B cell (primary cell): ENCODE results near the gene IGSF9B.

Experiments
- EZH2 ChIP-seq: IDR thresholded peaks from 2 replicates; pipeline ENCODE4 v1.6.1; 2012; ENCODE audit warnings: borderline replicate concordance, low read depth, mild to moderate bottlenecking, moderate library complexity, low read length; ENCODE audit not compliant: insufficient read depth, poor library complexity, severe bottlenecking
- TF ChIP-seq, protein P1 (sequence below): fragments of 200-600 bp; IDR thresholded peaks from one replicate; pipeline ENCODE4 v1.8.0; 2022; ENCODE audit warnings: antibody characterized with exemption, mild to moderate bottlenecking

DNA sequence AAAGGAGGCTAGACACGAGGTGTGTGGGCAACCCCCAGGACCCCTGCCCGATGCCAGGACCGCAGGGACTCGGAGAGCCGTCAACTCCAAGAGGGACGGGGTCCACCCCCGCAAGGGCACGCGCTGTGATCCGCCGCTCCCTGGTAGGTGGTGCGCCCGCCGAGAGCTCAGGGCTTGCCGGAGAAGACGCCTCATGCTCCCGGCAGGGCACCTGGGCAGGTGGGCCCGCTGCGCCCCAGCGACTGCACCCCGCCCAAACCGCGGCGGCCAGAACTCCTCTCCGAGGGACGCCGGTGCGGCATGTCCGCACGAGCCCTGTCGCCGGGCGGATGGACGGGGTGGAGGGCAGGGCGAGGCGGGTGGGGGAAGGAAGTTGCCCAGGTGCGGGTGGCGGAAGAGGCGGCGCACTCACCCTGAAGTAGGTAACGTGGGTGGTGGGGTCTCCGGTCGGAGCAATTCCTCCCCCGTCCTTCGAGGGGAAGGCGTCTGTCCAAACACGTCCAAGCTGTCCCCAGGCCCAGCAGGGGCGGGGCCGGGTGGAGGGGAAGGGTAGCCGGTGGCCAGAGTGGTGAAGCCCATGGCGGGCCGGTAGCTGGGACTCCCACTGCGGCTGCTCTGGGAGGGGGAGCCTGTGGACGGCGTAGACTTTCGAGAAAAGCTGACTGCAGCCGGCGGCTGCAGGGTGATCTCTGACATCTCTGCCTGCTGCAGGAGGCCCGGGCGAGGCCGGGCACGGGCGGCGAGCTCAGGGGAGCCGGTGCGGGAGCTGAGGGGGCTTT, 37.2 kb downstream of the IGSF9B start:
- TF ChIP-seq, protein P1, sequence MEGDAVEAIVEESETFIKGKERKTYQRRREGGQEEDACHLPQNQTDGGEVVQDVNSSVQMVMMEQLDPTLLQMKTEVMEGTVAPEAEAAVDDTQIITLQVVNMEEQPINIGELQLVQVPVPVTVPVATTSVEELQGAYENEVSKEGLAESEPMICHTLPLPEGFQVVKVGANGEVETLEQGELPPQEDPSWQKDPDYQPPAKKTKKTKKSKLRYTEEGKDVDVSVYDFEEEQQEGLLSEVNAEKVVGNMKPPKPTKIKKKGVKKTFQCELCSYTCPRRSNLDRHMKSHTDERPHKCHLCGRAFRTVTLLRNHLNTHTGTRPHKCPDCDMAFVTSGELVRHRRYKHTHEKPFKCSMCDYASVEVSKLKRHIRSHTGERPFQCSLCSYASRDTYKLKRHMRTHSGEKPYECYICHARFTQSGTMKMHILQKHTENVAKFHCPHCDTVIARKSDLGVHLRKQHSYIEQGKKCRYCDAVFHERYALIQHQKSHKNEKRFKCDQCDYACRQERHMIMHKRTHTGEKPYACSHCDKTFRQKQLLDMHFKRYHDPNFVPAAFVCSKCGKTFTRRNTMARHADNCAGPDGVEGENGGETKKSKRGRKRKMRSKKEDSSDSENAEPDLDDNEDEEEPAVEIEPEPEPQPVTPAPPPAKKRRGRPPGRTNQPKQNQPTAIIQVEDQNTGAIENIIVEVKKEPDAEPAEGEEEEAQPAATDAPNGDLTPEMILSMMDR, result no peak
- TF ChIP-seq EZH2, result no peak
